ENCODE measurements around the gene PHACTR1.
"Not testable (repeated sequence)": the region's sequence is repeated elsewhere in the genome, so short reads cannot be mapped to it uniquely, and the experiment has no call there.

The PHACTR1 gene

DNA sequence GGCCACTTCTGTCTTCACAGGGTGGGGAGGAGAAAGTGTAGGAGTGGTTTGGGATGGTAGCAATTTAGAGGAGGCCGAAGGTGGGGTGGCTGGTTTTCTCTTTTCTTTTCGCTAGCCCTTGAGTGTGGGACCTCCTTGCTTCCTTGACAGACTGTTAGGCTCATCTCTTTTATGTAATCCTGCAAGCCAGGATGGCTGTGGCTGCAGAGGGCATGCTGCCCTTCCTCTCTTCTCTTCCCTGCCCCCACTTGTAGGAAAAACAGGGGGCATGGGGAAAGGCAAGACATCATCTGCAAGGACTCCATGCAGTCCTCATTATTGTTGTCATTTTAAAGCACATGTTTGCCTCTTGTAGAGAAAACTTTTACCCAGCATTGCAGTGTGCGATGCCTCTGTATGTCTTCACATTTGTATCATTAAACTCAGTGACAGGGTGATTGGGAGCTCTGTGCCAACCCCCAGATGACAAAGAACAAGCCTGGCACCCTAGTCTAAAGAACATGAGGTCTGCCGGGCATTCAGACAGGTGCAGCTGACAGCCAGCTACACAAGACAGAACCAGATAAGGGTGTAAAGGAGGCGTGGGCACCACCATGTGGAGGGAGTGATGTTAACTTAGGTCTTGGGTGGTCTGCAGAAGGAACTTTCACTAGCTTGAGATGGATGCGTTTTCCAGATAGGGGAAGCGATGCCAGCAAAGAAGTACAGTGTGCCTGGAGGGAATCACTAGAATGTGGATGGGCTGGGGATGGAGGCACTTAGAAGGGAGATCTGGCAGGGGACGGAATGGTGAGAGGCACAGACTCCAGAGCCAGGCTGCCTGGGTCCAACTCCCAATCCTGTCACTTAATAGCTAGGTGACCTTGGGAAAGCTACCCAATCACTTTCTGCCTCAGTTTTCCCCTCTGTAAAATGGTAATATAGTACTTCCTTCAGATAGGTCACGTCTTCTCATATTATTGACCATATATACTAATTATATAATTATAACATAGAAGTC, 404.2 kb downstream of the PHACTR1 start:
- DNase-seq, result no peak

DNA sequence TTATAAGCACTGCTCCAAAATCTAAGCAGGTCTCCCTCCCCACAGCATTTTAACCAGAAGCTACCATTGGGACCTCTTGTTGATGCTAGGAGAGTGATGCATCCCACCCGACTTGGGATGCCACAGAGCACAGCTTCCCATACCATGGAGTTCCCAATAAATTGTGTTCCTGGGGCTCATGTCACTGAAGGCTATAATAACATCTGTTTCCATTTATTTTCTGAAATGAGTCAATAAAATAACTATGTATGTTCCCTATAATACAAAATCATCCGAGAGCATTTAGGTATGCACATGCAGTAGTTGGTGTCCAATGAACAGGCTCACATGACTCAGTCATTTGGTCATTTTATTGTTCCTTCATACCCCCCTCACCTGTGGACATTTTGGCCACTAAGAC, 407.6 kb downstream of the PHACTR1 start:
- no peak for DNase-seq

DNA sequence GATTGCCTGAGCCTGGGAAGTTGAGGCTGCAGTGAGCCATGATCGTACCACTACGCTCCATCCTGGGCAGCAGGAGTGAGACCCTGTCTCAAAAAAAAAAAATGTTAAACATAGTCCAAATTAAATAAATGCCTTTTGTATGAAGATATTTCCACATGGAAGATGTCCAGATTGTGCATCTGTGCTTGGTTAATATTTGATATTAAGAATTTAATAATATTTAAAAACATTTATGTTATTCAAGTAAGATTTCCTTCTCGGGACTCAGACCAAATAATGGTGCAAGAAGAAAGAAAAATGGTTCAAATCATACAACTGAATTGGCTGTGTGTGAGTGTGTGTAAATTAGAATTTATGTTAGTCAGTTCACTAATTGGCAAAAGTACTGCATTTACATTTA, 409.3 kb downstream of the PHACTR1 start:
- no peak for DNase-seq

DNA sequence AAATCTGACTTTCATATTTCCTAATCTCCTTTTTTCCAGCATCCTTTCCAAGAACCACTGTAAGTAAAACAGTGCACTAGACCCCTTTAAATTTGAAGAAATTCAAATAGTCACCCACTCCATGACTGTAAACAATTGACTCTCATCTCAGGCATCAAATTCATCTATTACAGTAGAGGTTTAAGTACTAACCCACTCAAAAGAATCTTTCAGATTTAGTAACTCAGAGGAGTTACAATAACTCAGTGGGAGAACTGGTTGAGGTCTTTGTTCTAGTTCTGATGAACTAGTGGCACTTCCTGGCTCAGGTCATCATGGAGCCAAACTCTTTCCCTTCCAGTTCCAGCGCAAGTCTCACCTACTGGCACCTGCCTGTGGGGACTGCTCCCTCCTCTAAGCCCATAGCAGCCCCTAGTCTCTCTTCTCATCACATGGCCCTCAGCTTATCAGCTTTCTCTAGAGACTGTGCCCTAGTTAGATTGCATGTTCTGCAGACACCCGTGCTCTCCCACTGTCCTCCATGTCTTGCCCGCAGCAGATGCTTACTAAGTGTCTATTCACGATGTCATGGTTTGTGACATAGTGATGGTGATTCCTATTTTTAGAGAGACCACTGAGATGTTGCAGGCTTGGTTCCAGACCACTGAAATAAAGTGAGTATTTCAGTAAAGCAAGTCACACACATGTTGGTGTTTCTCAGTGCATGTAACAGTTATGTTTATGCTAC, 415.5 kb downstream of the PHACTR1 start:
- DNase-seq, result no peak

- not testable (repeated sequence) for DNase-seq
These were observed 417.3 kb downstream of the PHACTR1 start for GRCh38 chr6:13133894-13134293.

GRCh38 chr6:13135152-13135551, 418.6 kb downstream of the PHACTR1 start:
- no peak for DNase-seq

DNA sequence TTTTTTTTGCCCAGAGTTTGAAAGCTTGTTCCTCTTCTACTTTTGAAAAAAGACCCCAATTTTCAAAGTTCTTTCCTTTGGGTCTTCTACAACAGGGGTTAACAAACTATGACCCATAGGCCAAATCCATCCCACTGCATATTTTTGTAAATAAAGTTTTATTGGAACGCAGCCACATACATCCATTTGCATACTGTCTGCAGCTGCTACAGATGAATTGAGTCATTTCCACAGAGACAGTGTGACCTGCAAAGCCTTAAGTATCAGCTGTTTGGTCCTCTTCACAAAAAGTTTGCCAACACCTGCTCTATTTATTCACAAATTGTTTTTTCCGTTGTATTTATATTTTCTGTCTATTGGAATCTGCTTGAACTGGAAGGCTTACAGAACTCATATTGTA, 422.6 kb downstream of the PHACTR1 start:
- no peak for DNase-seq

GRCh38 chr6:13140980-13141379, 424.4 kb downstream of the PHACTR1 start:
- DNase-seq, result no peak

GRCh38 chr6:13141387-13141786, 424.8 kb downstream of the PHACTR1 start:
- DNase-seq, result no peak

DNA sequence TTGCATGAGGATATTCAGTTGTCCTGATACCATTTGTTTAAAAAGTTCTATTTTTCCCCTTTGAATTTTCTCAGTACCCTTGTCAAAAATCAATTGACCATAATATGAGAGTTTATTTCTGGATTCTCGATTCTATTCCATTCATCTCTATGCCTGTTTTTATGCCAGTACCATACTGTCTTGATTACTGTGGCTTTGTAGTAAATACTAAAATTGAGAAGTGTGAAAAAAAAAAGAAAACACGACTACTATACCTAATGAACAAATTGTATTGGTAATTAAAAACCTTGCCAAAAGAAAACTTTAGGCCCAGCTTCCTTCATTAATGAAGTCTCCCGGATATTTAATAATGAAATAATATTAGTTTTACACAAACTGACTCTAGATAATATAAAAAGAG, 426.0 kb downstream of the PHACTR1 start:
- no peak for DNase-seq

GRCh38 chr6:13146442-13146841, 429.9 kb downstream of the PHACTR1 start:
- peak; percentile 29 for DNase-seq

DNA sequence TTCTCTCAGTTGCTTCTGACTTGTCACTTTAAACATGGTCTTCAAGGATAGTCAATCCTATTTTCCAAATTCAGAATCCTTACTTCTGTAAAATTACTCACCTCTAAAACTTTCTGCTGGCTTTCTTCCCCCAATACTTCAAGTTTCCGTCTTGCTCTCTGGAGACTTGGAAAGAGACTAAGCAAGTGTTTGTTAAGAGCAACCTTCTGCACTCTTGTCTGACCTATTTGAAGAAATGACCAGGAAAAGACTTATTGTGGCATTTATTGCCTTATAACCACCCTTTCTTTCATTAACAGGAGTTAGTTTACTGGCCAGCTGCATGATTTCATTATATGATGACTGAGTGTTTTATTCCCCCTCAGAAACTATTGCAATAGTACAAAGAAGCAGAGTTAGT, 430.8 kb downstream of the PHACTR1 start:
- DNase-seq, result no peak

- no peak for DNase-seq
These were observed 431.2 kb downstream of the PHACTR1 start for GRCh38 chr6:13147782-13148181.

DNA sequence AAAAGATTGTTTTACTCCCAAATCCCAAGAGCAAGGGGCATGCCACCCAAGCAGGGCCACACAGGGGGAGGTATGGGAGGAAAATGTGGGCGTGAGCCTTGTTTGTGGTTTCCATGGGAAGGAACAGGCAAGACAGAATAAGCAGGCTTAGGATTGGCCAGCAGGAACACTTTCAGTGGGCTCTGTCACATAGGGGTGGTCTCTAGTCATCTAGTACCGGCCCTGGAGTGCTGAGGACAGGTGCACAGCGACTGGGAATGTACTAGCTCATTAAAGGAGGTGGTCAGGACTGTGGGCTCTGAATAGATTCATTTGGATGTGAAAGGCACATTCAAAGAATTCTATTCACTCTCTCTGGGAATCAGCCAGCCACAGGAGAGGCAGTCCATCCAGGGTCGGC, 436.2 kb downstream of the PHACTR1 start:
- DNase-seq, result no peak

DNA sequence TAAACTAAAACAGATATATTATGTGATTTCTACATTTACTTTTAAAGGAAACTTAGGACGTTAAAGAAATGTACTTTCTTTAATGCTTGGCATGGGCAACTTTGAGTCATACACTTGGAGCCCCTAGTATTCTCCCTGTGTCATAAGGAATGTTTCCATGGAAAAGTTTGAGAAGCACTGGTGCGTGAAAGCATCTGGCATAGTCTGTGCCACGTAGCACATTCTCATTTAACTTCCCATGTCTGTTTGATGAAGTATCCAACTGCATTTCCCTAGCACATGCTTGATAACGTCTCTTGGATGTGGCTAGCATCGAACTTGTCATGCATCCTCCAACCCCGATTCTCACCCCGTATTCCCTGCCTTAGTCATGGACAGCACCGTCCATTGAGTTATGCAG, 439.8 kb downstream of the PHACTR1 start:
- no peak for DNase-seq

DNA sequence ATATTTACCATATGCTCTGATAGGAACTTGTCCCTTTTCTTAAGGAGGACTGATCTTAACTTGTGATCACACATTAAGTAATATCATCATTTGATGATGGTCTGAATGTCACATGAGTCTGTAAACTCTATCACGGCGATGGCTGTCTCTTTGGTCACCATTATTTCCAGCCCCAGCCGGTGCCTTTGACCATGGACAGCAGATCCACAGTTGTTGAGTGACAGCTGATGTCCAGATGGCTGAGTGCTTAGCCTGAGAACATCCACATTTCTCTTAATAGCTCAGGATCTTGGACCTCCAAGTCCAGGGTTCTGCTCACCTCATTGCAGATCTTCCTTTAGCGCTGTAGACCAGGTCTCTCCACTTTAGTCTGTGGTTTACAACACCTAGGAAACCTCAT, 440.7 kb downstream of the PHACTR1 start:
- no peak for DNase-seq

DNA sequence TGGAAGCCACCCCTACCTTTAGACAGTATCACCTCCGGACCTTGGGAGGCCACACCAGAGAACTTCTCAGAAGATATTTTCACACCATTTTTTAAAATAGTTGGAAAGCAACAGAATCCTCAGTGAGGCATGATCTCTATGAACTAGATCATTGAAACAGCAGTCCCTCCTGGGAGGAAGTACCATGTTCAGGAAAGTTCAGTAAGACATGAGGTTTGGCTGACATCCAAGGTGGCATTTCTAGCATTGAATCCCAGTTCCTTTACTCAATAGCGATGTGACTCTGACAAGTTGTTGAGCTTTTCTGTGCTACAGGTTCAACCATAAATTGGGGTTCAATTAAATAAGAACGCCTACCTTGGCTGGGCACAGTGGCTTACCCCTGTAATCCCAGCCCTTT, 442.7 kb downstream of the PHACTR1 start:
- DNase-seq, result no peak

- DNase-seq, result not testable (repeated sequence)
These were observed 443.3 kb downstream of the PHACTR1 start for GRCh38 chr6:13159822-13160221.

- DNase-seq, result no peak
These were observed 446.8 kb downstream of the PHACTR1 start for GRCh38 chr6:13163161-13163944.

DNA sequence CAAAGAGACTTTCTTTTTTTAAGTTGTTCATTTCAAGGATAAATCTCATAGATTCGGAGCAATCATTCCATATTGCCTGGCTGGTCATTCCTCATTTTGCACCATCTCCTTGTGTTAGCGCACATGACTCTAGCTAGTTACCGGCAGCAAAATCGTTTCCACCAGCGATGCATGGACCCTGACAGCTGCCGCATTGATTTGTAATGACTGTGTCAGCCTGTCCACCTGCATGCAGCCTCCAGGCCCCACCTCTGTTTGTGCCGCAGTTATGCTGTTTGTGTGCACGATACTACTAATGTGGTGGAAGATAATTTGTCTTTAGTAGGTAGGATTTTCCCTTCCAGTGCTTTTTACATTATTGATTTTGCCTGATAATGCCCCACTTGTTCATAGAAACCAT, 447.7 kb downstream of the PHACTR1 start:
- no peak for DNase-seq

- DNase-seq, result no peak
These were observed 449.1 kb downstream of the PHACTR1 start for GRCh38 chr6:13165502-13166172.

DNA sequence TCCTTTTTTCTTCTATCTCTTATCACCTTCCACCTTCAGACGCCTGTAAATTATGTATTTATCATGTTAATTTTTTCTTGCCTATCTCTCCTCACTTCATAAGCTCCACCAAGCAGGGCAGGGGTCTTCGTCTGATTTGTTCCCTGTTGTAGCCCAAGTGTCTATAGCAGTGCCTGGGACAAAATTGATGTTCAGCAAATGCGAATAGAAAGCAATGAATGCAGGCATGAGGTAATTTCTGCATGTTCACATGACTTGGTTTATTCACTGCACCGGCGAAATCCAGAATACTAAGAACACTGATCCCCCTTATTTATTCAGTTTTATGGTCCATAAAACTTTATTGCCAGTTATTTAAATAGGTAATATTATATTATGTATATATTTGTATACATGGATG, 449.7 kb downstream of the PHACTR1 start:
- no peak for DNase-seq

GRCh38 chr6:13166916-13167315, 450.3 kb downstream of the PHACTR1 start:
- no peak for DNase-seq
